H9 (cell line): Measurements from ENCODE around the gene SCARF1. TPM values are rescaled to one million over a fixed set of nuclear protein-coding genes. Genes with fewer than 3 reads are reported as not detected.

Experiments used
- DNase-seq: peaks from one replicate; pipeline ENCODE4 v3.0.0-alpha.2; 2017
- H2AFZ ChIP-seq: one replicate; pipeline ENCODE4 v1.6.1; 2013; ENCODE audit warnings: mild to moderate bottlenecking, low read length, control low read depth, moderate library complexity
- H2AK5ac ChIP-seq: 2 replicates; pipeline ENCODE4 v1.6.1; 2013; ENCODE audit warnings: low read length, control low read depth, mixed read lengths; ENCODE audit not compliant: insufficient read length
- H2BK120ac ChIP-seq: one replicate; pipeline ENCODE4 v1.6.1; 2013; ENCODE audit warnings: low read depth, mild to moderate bottlenecking, low read length, control low read depth, inconsistent platforms; ENCODE audit not compliant: poor library complexity, severe bottlenecking
- H2BK12ac ChIP-seq: 2 replicates; pipeline ENCODE4 v1.6.1; 2013; ENCODE audit warnings: low read length, control low read depth, mixed read lengths, low read depth; ENCODE audit not compliant: insufficient read length
- H2BK15ac ChIP-seq: 2 replicates; pipeline ENCODE4 v1.6.1; 2013; ENCODE audit warnings: low read depth, low read length, control low read depth
- H2BK20ac ChIP-seq: one replicate; pipeline ENCODE4 v1.6.1; 2013; ENCODE audit warnings: low read depth, mild to moderate bottlenecking, low read length, control low read depth, inconsistent platforms; ENCODE audit not compliant: poor library complexity, severe bottlenecking
- H2BK5ac ChIP-seq: 2 replicates; pipeline ENCODE4 v1.6.1; 2013; ENCODE audit warnings: low read length, control low read depth, mixed read lengths; ENCODE audit not compliant: insufficient read length
- H3K14ac ChIP-seq: 2 replicates; pipeline ENCODE4 v1.6.1; 2013; ENCODE audit warnings: low read length, control low read depth; ENCODE audit not compliant: insufficient read depth
- H3K18ac ChIP-seq: 2 replicates; pipeline ENCODE4 v1.6.1; 2013; ENCODE audit warnings: low read depth, mild to moderate bottlenecking, mixed read lengths, low read length, control low read depth; ENCODE audit not compliant: insufficient read length
- H3K23ac ChIP-seq: 2 replicates; pipeline ENCODE4 v1.6.1; 2013; ENCODE audit warnings: low read length, control low read depth, mixed read lengths, low read depth; ENCODE audit not compliant: insufficient read length
- H3K23me2 ChIP-seq: 2 replicates; pipeline ENCODE4 v1.6.1; 2013; ENCODE audit warnings: low read depth, mild to moderate bottlenecking, mixed read lengths, low read length, control low read depth; ENCODE audit not compliant: insufficient read length, poor library complexity, severe bottlenecking
- H3K27ac ChIP-seq: 2 replicates; pipeline ENCODE4 v1.5.1; 2013; ENCODE audit warnings: low read length, control low read depth, mixed read lengths, low read depth; ENCODE audit not compliant: insufficient read length
- H3K27me3 ChIP-seq: 2 replicates; pipeline ENCODE4 v1.6.1; 2013; ENCODE audit warnings: low read length, control low read depth, inconsistent platforms; ENCODE audit not compliant: insufficient read depth
- H3K4ac ChIP-seq: 2 replicates; pipeline ENCODE4 v1.6.1; 2013; ENCODE audit warnings: low read depth, mild to moderate bottlenecking, control low read depth, inconsistent platforms, low read length, moderate library complexity
- H3K4me1 ChIP-seq: 2 replicates; pipeline ENCODE4 v1.6.1; 2013; ENCODE audit warnings: low read length, control low read depth, inconsistent platforms; ENCODE audit not compliant: insufficient read depth
- H3K4me2 ChIP-seq: 2 replicates; pipeline ENCODE4 v1.6.1; 2013; ENCODE audit warnings: low read length, control low read depth, mixed read lengths; ENCODE audit not compliant: insufficient read length, insufficient read depth
- H3K56ac ChIP-seq: 2 replicates; pipeline ENCODE4 v1.6.1; 2013; ENCODE audit warnings: low read depth, mild to moderate bottlenecking, mixed read lengths, low read length, control low read depth; ENCODE audit not compliant: insufficient read length
- H3K79me1 ChIP-seq: 2 replicates; pipeline ENCODE4 v1.6.1; 2013; ENCODE audit warnings: low read depth, mild to moderate bottlenecking, moderate library complexity, low read length, control low read depth, inconsistent platforms; ENCODE audit not compliant: insufficient read depth, poor library complexity, severe bottlenecking
- H3K79me2 ChIP-seq: 2 replicates; pipeline ENCODE4 v1.6.1; 2013; ENCODE audit warnings: low read length, control low read depth, inconsistent platforms; ENCODE audit not compliant: insufficient read depth
- H3K9ac ChIP-seq: 2 replicates; pipeline ENCODE4 v1.6.1; 2013; ENCODE audit warnings: low read length, control low read depth, mixed read lengths; ENCODE audit not compliant: insufficient read length; ENCODE audit errors: extremely low read depth
- H3K9me3 ChIP-seq: one replicate; pipeline ENCODE4 v1.6.1; 2013; ENCODE audit warnings: low read depth, low read length, inconsistent platforms; ENCODE audit not compliant: control insufficient read depth
- H3T11ph ChIP-seq: one replicate; pipeline ENCODE4 v1.6.1; 2013; ENCODE audit warnings: mild to moderate bottlenecking, low read length, control low read depth, inconsistent platforms
- H4K20me1 ChIP-seq: one replicate; pipeline ENCODE4 v1.6.1; 2013; ENCODE audit not compliant: control insufficient read depth, insufficient read length, insufficient read depth
- H4K5ac ChIP-seq: 2 replicates; pipeline ENCODE4 v1.6.1; 2013; ENCODE audit warnings: low read depth, mild to moderate bottlenecking, mixed read lengths, low read length, control low read depth; ENCODE audit not compliant: insufficient read length
- H4K8ac ChIP-seq: replicated peaks from 2 replicates; pipeline ENCODE4 v1.6.1; 2013; ENCODE audit warnings: low read length, control low read depth, mixed read lengths, low read depth; ENCODE audit not compliant: insufficient read length
- H4K91ac ChIP-seq: 2 replicates; pipeline ENCODE4 v1.6.1; 2013; ENCODE audit warnings: low read depth, mild to moderate bottlenecking, moderate library complexity, mixed read lengths, low read length, control low read depth; ENCODE audit not compliant: insufficient read length
- H3K27ac Mint-ChIP-seq, 3 experiments: 2 replicates in 2 of 3; 3 replicates in 1 of 3; pipeline ENCODE4 v1.8.0; 2020 to 2021; ENCODE audit warnings: mixed read lengths in 3 of 3, mild to moderate bottlenecking in 1 of 3, moderate library complexity in 1 of 3
- H3K27me3 Mint-ChIP-seq: 2 replicates; pipeline ENCODE4 v1.8.0; 2021; ENCODE audit warnings: low read depth, mild to moderate bottlenecking, moderate library complexity, mixed read lengths
- H3K36me3 Mint-ChIP-seq, 3 experiments: 2 replicates in 2 of 3; 3 replicates in 1 of 3; pipeline ENCODE4 v1.8.0; 2020 to 2021; ENCODE audit warnings: low read depth in 3 of 3, mixed read lengths in 3 of 3; ENCODE audit not compliant: insufficient read depth in 1 of 3
- H3K4me1 Mint-ChIP-seq, 2 experiments: 2 replicates each; pipeline ENCODE4 v1.8.0; 2020; ENCODE audit warnings: mixed read lengths in 2 of 2
- H3K4me3 Mint-ChIP-seq, 2 experiments: 2 replicates in 1 of 2; 3 replicates in 1 of 2; pipeline ENCODE4 v1.8.0; 2020 to 2021; ENCODE audit warnings: mild to moderate bottlenecking in 2 of 2, mixed read lengths in 2 of 2, moderate library complexity in 1 of 2
- H3K9me3 Mint-ChIP-seq, 2 experiments: 2 replicates in 1 of 2; 3 replicates in 1 of 2; pipeline ENCODE4 v1.8.0; 2020; ENCODE audit warnings: mild to moderate bottlenecking in 2 of 2, mixed read lengths in 2 of 2, moderate library complexity in 1 of 2
- WGBS: extraction: QIAGEN DNeasy Blood & Tissue Kit; methylation state at CpG from one replicate; pipeline ENCODE4 v1.1.7; 2013; ENCODE audit warnings: missing lambda C conversion rate, low lambda C conversion rate, mixed read lengths; ENCODE audit not compliant: insufficient read length; ENCODE audit errors: extremely low coverage; 5-methylcytosine and 5-hydroxymethylcytosine counted together
- total RNA-seq: library from RNA; stranded (reverse); gene quantifications from 2 replicates; pipeline ENCODE4 v1.2.1, GENCODE V29; 2021
- TF ChIP-seq, protein P1 (sequence below): fragments of 200-600 bp; sonication (generic); conservative IDR thresholded peaks from 3 replicates; pipeline ENCODE4 v1.8.0; 2021; ENCODE audit warnings: antibody characterized with exemption, mild to moderate bottlenecking

Gene SCARF1
- total RNA-seq, 1 experiment from 2014 or later, result 2.4 TPM

- Histone ChIP-seq H3K4me2 (no peak overlapping the region), H3K27ac (no peak overlapping the region), H4K8ac (no peak overlapping the region), H3K79me1 (no peaks in the 10 kb centered on the region), H3K4ac (no peak overlapping the region), H2BK15ac (no peak overlapping the region), H3K23ac (no peak overlapping the region), H4K5ac (no peak overlapping the region), H3K27me3 (no peaks in the 10 kb centered on the region), H3K18ac (no peak overlapping the region), H3K9me3 (no peaks in the 10 kb centered on the region), H2BK5ac (no peak overlapping the region), H3K4me1 (no peaks in the 10 kb centered on the region), H2BK120ac (no peak overlapping the region), H3T11ph (no peak overlapping the region), H4K20me1 (no peaks in the 10 kb centered on the region), H2BK20ac (no peak overlapping the region), H3K79me2 (no peaks in the 10 kb centered on the region; the same call in 1 of the 2 replicates), H3K56ac (no peak overlapping the region), H3K9ac (no peak overlapping the region), H3K23me2 (no peaks in the 10 kb centered on the region), H2AFZ (no peak overlapping the region), H2AK5ac (no peak overlapping the region), H4K91ac (no peak overlapping the region), H2BK12ac (no peak overlapping the region), H3K14ac (no peak overlapping the region)
- Mint-ChIP-seq H3K4me3 (no peak overlapping the region), H3K27ac (no peak overlapping the region), H3K27me3 (no peaks in the 10 kb centered on the region), H3K36me3 (peaks cover 74 to 96% (median 95%) of the 10 kb centered on the region in 3 experiments), H3K9me3 (no peaks in the 10 kb centered on the region), H3K4me1 (no peaks in the 10 kb centered on the region)
- no CpG with 5 or more reads among the region's 12 CpGs for WGBS
- no peak for DNase-seq
- TF ChIP-seq, protein P1, sequence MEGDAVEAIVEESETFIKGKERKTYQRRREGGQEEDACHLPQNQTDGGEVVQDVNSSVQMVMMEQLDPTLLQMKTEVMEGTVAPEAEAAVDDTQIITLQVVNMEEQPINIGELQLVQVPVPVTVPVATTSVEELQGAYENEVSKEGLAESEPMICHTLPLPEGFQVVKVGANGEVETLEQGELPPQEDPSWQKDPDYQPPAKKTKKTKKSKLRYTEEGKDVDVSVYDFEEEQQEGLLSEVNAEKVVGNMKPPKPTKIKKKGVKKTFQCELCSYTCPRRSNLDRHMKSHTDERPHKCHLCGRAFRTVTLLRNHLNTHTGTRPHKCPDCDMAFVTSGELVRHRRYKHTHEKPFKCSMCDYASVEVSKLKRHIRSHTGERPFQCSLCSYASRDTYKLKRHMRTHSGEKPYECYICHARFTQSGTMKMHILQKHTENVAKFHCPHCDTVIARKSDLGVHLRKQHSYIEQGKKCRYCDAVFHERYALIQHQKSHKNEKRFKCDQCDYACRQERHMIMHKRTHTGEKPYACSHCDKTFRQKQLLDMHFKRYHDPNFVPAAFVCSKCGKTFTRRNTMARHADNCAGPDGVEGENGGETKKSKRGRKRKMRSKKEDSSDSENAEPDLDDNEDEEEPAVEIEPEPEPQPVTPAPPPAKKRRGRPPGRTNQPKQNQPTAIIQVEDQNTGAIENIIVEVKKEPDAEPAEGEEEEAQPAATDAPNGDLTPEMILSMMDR, result no peak
These were observed 15.5 kb upstream of the SCARF1 start for GRCh38 chr17:1661045-1661444.
